ENCODE measurements around the gene ZBTB21.

Gene ZBTB21

DNA sequence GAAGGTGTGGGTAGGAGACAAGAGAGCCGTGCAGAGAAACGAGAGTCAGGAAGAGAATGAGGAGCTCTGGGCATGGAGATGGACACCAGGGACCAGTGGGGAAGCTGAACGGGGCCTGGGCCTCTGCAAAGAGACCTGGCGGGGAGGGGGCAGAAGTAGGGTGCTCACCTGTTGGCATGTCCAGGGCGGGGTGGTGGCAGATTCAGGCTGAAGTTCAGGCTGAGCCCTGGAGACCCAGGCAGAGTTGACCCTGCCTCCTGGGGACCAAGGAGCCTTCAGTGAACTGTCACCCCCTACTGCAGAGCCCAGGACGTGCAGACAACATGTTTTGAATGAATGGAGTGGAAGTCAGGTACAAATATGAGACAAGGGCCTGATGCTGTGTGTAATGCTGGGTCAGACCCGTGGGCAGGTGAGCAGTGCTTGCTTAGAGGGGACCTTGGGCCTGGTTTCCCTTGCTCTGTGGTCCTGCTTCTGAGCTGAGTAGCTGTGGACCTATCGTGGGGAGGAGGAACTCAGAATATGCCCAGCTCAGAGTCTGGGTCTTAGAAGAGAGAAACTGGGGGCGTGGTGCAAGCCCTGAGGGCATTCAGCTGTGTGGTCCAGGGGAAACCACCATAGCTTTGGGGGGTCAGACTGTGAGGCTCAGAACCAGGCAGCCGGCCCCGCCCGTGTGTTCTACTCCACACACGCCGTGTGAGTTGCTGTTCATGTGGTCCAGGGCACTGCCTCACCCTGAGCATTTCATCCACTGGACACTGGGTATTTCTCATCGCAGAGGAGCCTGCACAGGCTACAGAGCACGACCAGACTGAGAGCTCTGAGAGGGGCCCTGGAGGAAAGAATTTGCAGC is 39.6 kb upstream of the ZBTB21 start:
- no peak for TF ChIP-seq EZH2phosphoT487 (IDR thresholded peaks at IDR 0.05; ENCODE audit: borderline replicate concordance, low read length)
- TF ChIP-seq, protein P1, sequence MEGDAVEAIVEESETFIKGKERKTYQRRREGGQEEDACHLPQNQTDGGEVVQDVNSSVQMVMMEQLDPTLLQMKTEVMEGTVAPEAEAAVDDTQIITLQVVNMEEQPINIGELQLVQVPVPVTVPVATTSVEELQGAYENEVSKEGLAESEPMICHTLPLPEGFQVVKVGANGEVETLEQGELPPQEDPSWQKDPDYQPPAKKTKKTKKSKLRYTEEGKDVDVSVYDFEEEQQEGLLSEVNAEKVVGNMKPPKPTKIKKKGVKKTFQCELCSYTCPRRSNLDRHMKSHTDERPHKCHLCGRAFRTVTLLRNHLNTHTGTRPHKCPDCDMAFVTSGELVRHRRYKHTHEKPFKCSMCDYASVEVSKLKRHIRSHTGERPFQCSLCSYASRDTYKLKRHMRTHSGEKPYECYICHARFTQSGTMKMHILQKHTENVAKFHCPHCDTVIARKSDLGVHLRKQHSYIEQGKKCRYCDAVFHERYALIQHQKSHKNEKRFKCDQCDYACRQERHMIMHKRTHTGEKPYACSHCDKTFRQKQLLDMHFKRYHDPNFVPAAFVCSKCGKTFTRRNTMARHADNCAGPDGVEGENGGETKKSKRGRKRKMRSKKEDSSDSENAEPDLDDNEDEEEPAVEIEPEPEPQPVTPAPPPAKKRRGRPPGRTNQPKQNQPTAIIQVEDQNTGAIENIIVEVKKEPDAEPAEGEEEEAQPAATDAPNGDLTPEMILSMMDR (IDR thresholded peaks at IDR 0.05; ENCODE audit: low read depth, low read length, poor library complexity, severe bottlenecking) = no peak
- no peaks in the 10 kb centered on the region for H3K36me3 ChIP-seq (ENCODE audit: control insufficient read depth, low read length)
- no peak overlapping the region for H3K4me2 ChIP-seq (ENCODE audit: low read length)
- no peaks in the 10 kb centered on the region for H3K9me2 ChIP-seq (replicated peaks; ENCODE audit: control insufficient read depth, low read length)
- no peak overlapping the region for H3K4me3 ChIP-seq (ENCODE audit: low read length)
- H3F3A ChIP-seq (ENCODE audit: control insufficient read depth, insufficient read depth) = no peaks in the 10 kb centered on the region
- H3K9me3 ChIP-seq (ENCODE audit: control insufficient read depth, insufficient read depth, low read length) = no peaks in the 10 kb centered on the region
- H3K27me3 ChIP-seq (ENCODE audit: control insufficient read depth, low read length) = no peaks in the 10 kb centered on the region
- no peak overlapping the region for H3K27ac ChIP-seq (ENCODE audit: low read depth, low read length)
- H3K79me2 ChIP-seq (ENCODE audit: control insufficient read depth, low read length) = no peaks in the 10 kb centered on the region
- no peaks in the 10 kb centered on the region for H3K4me1 ChIP-seq (ENCODE audit: control insufficient read depth, low read length)
- no peaks in the 10 kb centered on the region for H4K20me1 ChIP-seq (ENCODE audit: control insufficient read depth, insufficient read depth, low read depth, low read length)

DNA sequence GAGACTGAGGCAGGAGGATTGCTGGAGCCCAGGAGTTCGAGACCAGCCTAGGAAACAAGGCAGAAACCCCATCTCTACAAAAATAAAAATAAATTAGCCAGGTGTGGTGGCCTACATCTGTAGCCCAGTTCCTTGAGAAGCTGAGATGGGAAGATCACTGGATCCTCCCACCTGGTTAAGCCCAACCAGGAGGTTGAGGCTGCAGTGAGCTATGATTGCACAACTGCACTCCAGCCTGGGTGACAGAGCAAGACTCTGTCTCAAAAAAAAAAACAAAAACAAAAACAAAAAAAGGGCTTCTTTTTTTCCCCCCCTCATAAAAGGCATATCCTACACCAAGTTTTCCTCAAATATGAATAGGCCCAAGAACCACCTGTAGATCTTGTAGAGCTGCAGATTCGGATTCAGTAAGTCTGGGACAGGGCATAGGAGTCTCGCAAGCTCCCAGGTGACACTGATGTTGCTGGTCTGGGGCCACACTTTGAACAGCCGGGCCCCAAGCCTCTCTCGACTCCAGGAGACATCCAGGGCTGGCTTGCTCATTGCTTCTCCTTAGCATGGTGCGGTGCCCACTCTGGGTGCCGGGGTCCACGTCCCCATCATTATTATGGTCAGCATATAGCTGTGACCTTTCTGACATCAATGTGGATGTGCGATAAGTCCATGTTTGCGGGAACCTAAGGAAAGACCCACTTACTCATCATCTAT is 38.9 kb upstream of the ZBTB21 start:
- no peaks in the 10 kb centered on the region for H3K36me3 ChIP-seq (ENCODE audit: control insufficient read depth, low read length)
- no peaks in the 10 kb centered on the region for H3K27me3 ChIP-seq (ENCODE audit: control insufficient read depth, low read length)
- H4K20me1 ChIP-seq (ENCODE audit: control insufficient read depth, insufficient read depth, low read depth, low read length) = no peaks in the 10 kb centered on the region
- no peaks in the 10 kb centered on the region for H3F3A ChIP-seq (ENCODE audit: control insufficient read depth, insufficient read depth)
- no peak for TF ChIP-seq EZH2phosphoT487 (IDR thresholded peaks at IDR 0.05; ENCODE audit: borderline replicate concordance, low read length)
- TF ChIP-seq, protein P1 (IDR thresholded peaks at IDR 0.05; ENCODE audit: low read depth, low read length, poor library complexity, severe bottlenecking) = no peak
- H3K4me1 ChIP-seq (ENCODE audit: control insufficient read depth, low read length) = no peaks in the 10 kb centered on the region
- no peaks in the 10 kb centered on the region for H3K79me2 ChIP-seq (ENCODE audit: control insufficient read depth, low read length)
- H3K4me3 ChIP-seq (ENCODE audit: low read length) = no peak overlapping the region
- H3K9me3 ChIP-seq (ENCODE audit: control insufficient read depth, insufficient read depth, low read length) = no peaks in the 10 kb centered on the region
- no peak overlapping the region for H3K27ac ChIP-seq (ENCODE audit: low read depth, low read length)
- no peaks in the 10 kb centered on the region for H3K9me2 ChIP-seq (replicated peaks; ENCODE audit: control insufficient read depth, low read length)
- no peak overlapping the region for H3K4me2 ChIP-seq (ENCODE audit: low read length)

DNA sequence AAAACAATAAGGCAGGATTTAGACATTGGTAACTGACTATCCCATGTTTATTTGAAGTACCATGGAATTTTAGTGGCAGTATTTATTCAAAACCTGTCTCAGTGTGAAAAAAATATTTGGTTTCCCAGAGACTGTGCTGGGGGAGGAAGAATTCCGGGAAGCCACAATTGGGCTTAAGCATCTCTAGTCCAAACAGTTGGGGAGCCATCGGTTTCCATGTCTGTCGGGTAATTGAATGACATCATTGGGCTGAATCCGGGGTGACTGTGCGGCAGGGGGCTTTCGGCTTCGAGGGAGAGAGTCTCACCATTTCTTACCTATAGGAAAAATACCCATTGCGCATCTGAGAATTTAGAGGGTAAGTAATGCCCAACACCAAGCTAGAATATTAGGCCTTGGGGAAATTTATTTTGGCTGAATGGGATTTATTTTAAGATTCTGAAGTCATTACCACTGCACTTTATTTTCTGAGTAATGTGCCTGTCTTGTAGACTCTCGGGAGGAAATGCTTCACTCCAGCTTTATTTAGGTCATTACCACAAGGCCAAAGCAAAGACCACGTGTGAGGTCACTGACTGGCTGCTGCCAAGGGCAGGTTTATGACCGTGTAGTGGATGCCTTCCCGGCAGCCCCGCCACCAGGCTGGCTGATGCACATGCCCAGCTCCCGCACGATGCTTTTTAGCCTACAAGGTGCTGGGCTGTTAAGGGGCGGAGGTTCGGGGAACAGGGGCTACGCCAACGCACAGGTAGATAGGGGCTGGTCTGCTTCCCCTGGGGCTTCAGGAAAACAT is 37.9 kb upstream of the ZBTB21 start:
- H3K4me2 ChIP-seq (ENCODE audit: low read length) = no peak overlapping the region
- no peaks in the 10 kb centered on the region for H3K79me2 ChIP-seq (ENCODE audit: control insufficient read depth, low read length)
- H3K4me1 ChIP-seq (ENCODE audit: control insufficient read depth, low read length) = no peaks in the 10 kb centered on the region
- H3K9me3 ChIP-seq (ENCODE audit: control insufficient read depth, insufficient read depth, low read length) = no peaks in the 10 kb centered on the region
- no peak overlapping the region for H3K27ac ChIP-seq (ENCODE audit: low read depth, low read length)
- no peaks in the 10 kb centered on the region for H3K36me3 ChIP-seq (ENCODE audit: control insufficient read depth, low read length)
- H3K4me3 ChIP-seq (ENCODE audit: low read length) = no peak overlapping the region
- H3F3A ChIP-seq (ENCODE audit: control insufficient read depth, insufficient read depth) = no peaks in the 10 kb centered on the region
- H3K9me2 ChIP-seq (replicated peaks; ENCODE audit: control insufficient read depth, low read length) = no peaks in the 10 kb centered on the region
- H3K27me3 ChIP-seq (ENCODE audit: control insufficient read depth, low read length) = no peaks in the 10 kb centered on the region
- no peaks in the 10 kb centered on the region for H4K20me1 ChIP-seq (ENCODE audit: control insufficient read depth, insufficient read depth, low read depth, low read length)
- TF ChIP-seq EZH2phosphoT487 (IDR thresholded peaks at IDR 0.05; ENCODE audit: borderline replicate concordance, low read length) = no peak
- TF ChIP-seq, protein P1 (IDR thresholded peaks at IDR 0.05; ENCODE audit: low read depth, low read length, poor library complexity, severe bottlenecking) = no peak

All from DOHH2 (cell line).